ENCODE measurements around the gene LRRC10.

Gene LRRC10

GRCh38 chr12:69610729-69611128 is at the start of gene LRRC10:
TSS of gene LRRC10 (minus strand) at chr12:69610907. CDS start at chr12:69610838, 69 bp downstream.
- in situ Hi-C loops (cut with HindIII; ENCODE audit: low sequenced_read_pairs) = no loop called here

GRCh38 chr12:69660164-69660863 is 49.6 kb upstream of the LRRC10 start:
- in situ Hi-C loops (cut with HindIII; ENCODE audit: low sequenced_read_pairs) = no loop called here

- in situ Hi-C loops (cut with HindIII; ENCODE audit: low sequenced_read_pairs) = no loop called here
These were observed 47.5 kb upstream of the LRRC10 start for GRCh38 chr12:69658203-69658602.

- in situ Hi-C loops (cut with HindIII; ENCODE audit: low sequenced_read_pairs) = no loop called here
These were observed 46.9 kb upstream of the LRRC10 start for GRCh38 chr12:69657376-69658137.

DNA sequence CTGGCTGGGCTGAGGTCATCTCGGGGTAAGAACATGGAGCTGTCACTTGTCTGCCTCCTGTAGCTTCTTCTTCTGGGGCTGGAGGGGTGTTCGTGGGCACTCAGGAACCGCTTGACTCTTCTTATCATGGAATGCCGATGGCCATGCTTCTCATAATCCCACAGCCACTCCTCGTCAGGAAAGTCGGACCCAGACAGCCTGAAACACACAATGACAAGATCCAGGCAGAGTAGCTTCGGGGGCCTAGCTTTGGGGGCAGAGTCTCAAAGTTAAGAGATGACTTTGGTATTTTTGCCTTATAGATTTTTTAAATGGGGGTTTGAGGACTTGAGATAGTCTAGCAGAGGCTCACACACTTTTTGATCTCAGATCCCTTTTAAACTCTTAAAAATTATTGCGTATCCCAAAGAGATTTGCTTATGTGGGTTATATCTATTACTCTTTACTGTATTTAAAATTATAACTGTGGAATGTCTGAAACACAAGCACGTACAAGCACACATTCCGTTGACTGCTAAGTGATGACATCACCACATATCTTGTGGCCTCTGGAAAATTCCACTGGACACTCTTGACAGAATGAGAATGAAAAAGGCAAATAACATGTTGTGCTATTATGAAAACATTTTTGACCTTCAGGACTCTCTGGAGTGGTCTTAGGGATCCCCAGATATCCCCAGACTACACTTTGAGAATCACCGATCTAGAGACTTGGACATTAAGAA is 45.1 kb upstream of the LRRC10 start:
- in situ Hi-C loops (cut with HindIII; ENCODE audit: low sequenced_read_pairs) = no loop called here

- in situ Hi-C loops (cut with HindIII; ENCODE audit: low sequenced_read_pairs) = no loop called here
These were observed 43.0 kb upstream of the LRRC10 start for GRCh38 chr12:69653703-69654102.

GRCh38 chr12:69651922-69652321 is 41.2 kb upstream of the LRRC10 start:
- in situ Hi-C loops (cut with HindIII; ENCODE audit: low sequenced_read_pairs) = no loop called here

DNA sequence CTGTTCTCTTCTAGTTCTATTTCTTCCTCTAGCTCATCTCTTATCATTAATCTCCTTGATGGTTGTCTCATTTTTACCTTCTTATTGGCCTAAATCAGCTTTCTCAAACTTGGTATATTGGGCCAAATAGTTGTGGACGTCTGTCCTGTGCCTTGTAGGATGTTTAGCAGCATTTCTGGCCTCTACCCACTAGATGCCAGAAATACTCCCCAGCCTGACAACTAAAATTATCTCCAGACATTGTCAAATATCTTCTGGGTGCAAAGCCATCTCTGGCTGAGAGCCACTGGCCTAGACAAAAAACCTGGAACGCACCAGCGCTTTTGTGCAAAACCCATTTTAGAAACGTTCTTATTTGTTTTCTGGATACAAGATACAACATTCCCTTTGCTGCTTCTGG is 38.8 kb upstream of the LRRC10 start:
- in situ Hi-C loops (cut with HindIII; ENCODE audit: low sequenced_read_pairs) = no loop called here

DNA sequence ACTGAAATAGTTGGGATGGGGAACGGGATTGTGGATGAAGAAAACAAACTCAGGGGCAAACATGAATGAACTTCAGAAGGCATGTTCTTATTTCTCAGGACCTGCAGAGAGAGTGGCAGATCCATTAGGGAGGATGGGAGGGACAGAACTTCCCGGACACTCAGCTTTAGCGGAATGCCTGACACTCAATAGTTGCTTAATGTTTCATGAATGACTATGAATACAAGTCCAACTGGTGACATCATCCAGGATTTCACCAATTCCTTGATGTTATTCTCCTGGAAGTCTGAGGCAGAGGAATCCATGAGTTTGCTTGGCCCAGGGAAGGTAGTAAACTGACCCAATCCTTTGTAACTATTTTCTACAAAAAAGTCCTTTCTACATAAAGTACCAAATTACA is 37.8 kb upstream of the LRRC10 start:
- in situ Hi-C loops (cut with HindIII; ENCODE audit: low sequenced_read_pairs) = no loop called here

DNA sequence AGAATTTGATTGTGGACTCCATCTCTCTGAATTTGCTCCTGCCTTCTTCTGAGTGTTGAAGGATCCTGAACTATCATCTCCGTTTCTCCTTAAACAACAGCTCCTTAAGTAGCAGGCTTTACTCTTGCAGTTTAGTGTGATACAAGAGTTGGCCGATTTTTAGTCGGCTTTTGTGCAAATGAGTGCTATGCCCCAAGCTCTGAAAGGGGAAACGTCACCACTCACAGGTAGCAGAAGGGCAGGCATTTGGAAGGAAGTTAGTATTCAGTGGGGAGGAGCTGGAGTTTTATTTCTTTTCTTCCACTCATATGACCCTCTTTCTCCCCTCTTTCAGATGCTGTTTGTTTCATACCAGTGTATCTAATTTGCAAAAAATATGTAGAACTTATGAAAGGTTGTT is 36.5 kb upstream of the LRRC10 start:
- in situ Hi-C loops (cut with HindIII; ENCODE audit: low sequenced_read_pairs) = no loop called here

DNA sequence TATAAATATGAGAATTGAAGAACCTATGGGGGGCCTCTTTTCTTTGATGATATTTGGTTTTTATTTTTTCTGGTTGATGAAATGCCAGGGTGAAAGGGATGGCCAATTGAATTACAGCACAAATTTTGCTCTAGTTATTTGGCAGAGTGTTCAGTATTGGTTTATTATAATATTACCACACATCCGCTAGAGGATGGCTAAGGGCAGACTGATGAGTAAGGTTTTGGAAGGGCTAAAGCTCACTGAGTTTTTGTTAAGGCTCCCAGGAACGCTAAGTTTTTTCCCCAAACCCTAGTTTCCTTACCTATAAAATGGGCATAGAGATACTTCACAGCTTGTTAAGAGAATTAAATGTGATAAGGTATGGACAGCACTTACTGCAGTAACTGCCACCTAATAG is 34.3 kb upstream of the LRRC10 start:
- in situ Hi-C loops (cut with HindIII; ENCODE audit: low sequenced_read_pairs) = no loop called here

DNA sequence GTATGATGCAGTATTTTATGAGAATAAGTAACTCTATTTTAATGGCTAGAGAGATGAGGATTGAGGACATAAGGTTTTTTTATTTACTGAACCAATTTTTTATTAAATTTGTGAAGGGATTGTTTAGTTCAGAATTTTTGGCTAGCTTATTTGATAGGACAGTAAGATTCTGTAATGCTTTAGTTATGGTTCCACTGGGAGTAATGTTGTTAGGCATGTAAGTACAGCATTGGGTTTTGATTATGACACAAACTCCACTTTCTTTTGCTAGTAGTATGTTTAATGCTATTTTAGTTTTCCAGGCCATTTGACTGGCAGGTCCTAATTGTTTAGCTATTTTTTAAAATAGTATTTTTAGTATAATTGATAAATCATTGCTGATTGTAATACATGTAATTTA is 33.8 kb upstream of the LRRC10 start:
- in situ Hi-C loops (cut with HindIII; ENCODE audit: low sequenced_read_pairs) = no loop called here

DNA sequence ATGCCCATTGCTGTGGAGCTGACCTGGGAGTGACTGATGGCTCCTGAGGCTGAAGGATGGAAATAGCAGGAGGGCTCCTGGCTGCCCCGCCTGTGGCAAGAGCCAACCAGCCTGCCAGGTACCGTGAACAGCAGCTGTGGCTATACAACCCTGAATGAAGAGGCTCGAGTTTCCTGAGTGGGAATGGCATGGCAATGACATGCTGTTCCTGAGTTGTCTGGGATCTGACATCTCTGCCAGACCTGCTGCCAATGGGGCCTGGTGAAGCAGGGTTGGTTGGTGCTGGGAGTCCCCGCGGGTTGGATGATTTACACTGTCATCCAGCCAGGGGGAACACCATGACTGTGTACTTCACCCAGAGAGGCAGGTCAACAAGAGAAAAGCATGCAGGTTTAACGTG is 31.8 kb upstream of the LRRC10 start:
- in situ Hi-C loops (cut with HindIII; ENCODE audit: low sequenced_read_pairs) = no loop called here

- in situ Hi-C loops (cut with HindIII; ENCODE audit: low sequenced_read_pairs) = no loop called here
These were observed 30.8 kb upstream of the LRRC10 start for GRCh38 chr12:69641546-69641945.

- in situ Hi-C loops (cut with HindIII; ENCODE audit: low sequenced_read_pairs) = no loop called here
These were observed 28.8 kb upstream of the LRRC10 start for GRCh38 chr12:69639400-69640016.

DNA sequence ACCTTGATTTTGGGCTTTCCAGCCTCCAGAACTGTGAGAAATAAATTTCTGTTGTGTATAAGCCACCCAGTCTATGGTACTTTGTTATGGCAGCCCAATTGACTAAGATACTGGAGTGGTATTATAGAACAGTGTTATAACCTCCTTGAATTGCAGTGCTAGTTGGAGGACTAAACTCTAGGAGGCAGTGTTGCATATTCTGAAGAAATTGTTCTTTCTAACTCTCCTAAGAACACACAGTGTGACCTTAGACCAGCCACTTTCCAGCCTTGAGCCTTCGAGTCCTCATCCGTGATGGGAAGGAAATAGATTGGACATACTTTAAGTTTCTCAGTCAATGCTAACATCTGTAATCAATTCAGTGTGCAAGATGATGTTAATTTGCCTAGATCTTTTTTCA is 22.4 kb upstream of the LRRC10 start:
- in situ Hi-C loops (cut with HindIII; ENCODE audit: low sequenced_read_pairs) = no loop called here

DNA sequence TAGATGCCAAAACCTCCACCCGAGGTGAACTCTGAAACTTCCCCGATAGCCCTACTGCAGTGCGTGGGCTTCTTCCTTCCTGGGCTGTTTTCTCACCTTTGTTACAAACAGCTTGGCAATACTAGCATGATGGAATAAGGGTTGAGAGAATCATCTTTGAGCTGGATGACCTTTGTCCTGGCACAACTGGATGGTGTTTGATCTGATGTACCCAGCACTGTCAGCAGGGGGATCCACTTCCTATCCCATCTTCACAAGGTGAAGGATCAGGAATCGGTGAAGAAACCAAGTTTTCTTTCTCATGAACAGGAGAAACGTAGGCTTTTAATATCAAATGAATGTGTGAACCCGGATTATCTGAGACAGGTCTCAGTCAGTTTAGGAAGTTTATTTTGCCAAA is 19.5 kb upstream of the LRRC10 start:
- in situ Hi-C loops (cut with HindIII; ENCODE audit: low sequenced_read_pairs) = no loop called here

- in situ Hi-C loops (cut with HindIII; ENCODE audit: low sequenced_read_pairs) = no loop called here
These were observed 16.8 kb upstream of the LRRC10 start for GRCh38 chr12:69627501-69627900.

DNA sequence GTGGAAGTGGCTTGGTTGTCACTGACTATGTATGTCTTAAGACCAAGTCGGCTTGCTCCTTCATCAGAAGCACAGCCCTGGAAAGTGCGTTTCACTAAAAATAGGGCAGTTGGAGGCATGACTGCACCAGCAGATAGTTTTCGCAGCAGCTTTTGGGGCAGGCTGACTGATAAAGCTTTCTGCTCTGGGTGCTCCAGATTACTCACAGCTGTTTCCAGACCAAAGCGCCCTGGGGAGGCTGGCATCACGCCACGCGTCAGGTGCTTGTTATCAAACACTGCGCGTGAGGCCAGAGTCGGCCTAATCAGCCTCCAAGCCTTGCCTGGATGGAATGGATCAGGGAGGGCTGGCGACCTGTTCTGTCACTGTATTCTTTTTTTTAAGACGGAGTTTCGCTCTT is 13.3 kb upstream of the LRRC10 start:
- in situ Hi-C loops (cut with HindIII; ENCODE audit: low sequenced_read_pairs) = no loop called here

DNA sequence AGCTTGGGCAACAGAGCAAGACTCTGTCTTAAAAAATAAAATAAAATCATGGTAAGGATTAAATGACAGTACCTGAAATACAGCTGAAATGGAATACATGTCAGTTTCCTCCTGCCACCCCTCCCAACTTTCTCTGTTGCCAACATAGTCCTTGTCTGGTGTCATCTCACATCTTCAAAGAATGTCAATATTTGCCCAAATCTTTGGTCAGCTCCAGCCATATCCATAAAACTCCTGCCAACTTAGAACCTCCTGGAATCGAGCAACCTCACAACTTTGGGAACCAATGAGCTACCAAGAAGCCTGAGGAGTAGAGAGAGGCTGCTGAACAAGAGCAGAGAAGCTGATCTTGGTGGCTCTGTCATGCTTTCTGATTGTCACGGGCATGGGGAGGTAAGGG is 10.8 kb upstream of the LRRC10 start:
- in situ Hi-C loops (cut with HindIII; ENCODE audit: low sequenced_read_pairs) = no loop called here

DNA sequence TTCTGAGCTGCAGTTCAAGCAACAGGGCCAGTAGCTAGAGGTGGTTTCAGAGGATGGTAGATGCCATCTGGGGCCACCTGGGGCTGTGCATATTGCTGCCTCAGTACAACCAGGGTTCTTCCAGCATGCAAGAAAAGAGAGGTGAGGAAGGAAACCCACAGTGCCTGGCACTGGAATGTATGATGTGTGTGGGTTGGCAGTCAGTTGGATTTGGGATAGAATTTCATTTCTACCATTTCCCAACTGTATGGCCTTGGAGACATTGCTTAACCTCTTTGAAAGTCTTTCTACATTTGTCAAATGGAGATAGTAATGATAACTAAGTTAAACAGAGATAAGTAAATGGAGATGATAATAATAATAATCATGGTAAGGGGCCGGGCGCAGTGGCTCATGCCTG is 10.2 kb upstream of the LRRC10 start:
- in situ Hi-C loops (cut with HindIII; ENCODE audit: low sequenced_read_pairs) = no loop called here
